ENCODE data around the gene TGFBI.

The TGFBI gene

DNA sequence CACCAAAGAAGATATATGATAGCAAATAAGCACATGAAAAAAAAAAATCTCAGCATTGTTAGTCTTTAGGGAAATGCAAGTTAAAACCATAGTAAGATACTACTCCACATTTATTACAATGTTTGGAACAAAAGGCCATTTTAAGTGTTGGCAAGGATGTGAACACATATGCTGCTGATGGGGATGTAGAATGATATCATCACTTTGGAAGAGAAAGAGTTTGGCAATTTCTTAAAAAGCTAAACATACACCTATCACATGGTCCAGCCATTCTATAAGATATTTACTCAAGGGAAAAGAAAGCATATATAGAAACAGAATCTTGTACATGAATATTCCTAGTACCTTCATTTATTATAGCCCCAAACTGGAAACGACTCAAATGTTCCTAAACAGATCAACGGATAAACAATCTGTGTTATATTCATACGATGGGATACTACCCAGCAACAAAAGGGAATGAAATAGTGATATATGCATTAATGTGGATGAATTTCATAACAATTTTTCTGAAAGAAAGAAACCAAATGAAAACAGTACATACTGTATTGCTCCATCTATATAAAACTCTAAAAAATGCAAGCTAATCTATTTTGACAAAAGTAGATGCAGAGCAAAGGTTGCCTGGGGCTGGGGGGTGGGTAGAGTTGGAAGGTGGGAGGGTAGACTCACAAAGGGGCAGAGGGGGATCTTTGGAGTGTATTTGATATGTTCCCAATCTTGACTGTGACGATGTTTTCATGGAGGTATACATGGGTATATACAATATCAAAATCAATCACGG lies 58.2 kb downstream of the TGFBI start:
- no peak overlapping the region for H3K4me3 ChIP-seq (ENCODE audit: low read depth, low read length)
- TF ChIP-seq, protein P1, sequence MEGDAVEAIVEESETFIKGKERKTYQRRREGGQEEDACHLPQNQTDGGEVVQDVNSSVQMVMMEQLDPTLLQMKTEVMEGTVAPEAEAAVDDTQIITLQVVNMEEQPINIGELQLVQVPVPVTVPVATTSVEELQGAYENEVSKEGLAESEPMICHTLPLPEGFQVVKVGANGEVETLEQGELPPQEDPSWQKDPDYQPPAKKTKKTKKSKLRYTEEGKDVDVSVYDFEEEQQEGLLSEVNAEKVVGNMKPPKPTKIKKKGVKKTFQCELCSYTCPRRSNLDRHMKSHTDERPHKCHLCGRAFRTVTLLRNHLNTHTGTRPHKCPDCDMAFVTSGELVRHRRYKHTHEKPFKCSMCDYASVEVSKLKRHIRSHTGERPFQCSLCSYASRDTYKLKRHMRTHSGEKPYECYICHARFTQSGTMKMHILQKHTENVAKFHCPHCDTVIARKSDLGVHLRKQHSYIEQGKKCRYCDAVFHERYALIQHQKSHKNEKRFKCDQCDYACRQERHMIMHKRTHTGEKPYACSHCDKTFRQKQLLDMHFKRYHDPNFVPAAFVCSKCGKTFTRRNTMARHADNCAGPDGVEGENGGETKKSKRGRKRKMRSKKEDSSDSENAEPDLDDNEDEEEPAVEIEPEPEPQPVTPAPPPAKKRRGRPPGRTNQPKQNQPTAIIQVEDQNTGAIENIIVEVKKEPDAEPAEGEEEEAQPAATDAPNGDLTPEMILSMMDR (IDR thresholded peaks at IDR 0.05; ENCODE audit: borderline replicate concordance, insufficient read depth, low read depth, low read length): no peak

GRCh38 chr5:136087961-136088871 lies 59.4 kb downstream of the TGFBI start:
- TF ChIP-seq, protein P1 (IDR thresholded peaks at IDR 0.05; ENCODE audit: borderline replicate concordance, insufficient read depth, low read depth, low read length): no peak
- no peak overlapping the region for H3K4me3 ChIP-seq (ENCODE audit: low read depth, low read length)

DNA sequence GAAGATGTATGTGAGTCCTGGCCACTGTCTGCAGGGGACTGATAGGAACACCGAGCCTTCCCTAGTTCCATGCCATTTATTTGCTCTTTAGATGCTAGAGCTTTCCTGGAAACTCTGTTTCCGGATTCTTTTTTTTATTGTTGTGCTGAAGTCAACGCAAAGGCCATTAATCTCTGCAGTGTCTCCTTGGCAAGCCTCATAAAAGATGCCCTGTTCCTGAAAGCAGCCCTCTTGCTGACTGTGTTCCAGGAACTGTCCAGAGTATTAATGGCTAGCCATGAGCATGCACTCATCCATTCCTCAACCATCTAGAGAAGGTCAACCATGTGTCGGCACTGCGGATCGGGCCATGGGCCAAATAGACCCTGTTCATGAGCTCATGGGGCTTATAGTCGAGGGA lies 61.0 kb downstream of the TGFBI start:
- no peak overlapping the region for H3K4me3 ChIP-seq (ENCODE audit: low read depth, low read length)
- TF ChIP-seq, protein P1 (IDR thresholded peaks at IDR 0.05; ENCODE audit: borderline replicate concordance, insufficient read depth, low read depth, low read length): no peak

DNA sequence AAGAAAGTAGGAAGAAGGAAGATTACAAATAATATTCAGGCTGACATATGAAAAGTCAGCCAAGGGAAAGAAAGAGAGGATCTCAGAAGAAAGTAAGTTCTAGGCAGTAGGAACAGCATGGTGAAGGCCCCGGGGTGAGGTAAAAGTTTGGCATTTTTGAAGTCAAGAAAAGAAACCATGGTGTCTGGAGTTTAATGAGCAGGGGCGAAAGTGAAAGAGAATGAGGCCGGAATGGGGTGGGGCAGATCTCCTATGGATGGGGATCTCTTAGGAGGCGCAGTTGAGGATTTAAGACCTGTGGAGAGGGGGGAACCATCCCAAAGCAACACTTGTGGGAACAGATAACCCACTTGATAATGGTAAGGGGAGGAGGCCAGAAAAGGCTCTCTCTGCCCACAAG lies 61.5 kb downstream of the TGFBI start:
- TF ChIP-seq, protein P1 (IDR thresholded peaks at IDR 0.05; ENCODE audit: borderline replicate concordance, insufficient read depth, low read depth, low read length): no peak
- H3K4me3 ChIP-seq (ENCODE audit: low read depth, low read length): no peak overlapping the region

- TF ChIP-seq, protein P1 (IDR thresholded peaks at IDR 0.05; ENCODE audit: borderline replicate concordance, insufficient read depth, low read depth, low read length): no peak
- no peak overlapping the region for H3K4me3 ChIP-seq (ENCODE audit: low read depth, low read length)
Observed at GRCh38 chr5:136094189-136094912, 65.6 kb downstream of the TGFBI start.

- TF ChIP-seq, protein P1 (IDR thresholded peaks at IDR 0.05; ENCODE audit: borderline replicate concordance, insufficient read depth, low read depth, low read length): no peak
- H3K4me3 ChIP-seq (ENCODE audit: low read depth, low read length): no peak overlapping the region
Observed at GRCh38 chr5:136094913-136095641, 66.3 kb downstream of the TGFBI start.

Measured in GM12875 (cell line).